Measurements from ENCODE around the gene PITX3. TPM values are rescaled to one million over a fixed set of nuclear protein-coding genes. Genes with fewer than 3 reads are reported as not detected.
A peak's percentile ranks its signal among the peaks of the same experiment; 100 is the strongest.

Gene PITX3
- total RNA-seq, 1 donor from 2014 or later = not detected

- Mint-ChIP-seq H3K4me1 (ENCODE audit: low read depth) (peaks cover 2% of the 10 kb centered on the region), H3K27ac (no peak overlapping the region), H3K9me3 (ENCODE audit: low read depth) (no peaks in the 10 kb centered on the region), H3K36me3 (ENCODE audit: insufficient read depth) (no peaks in the 10 kb centered on the region), H3K4me3 (ENCODE audit: low read depth) (peak overlapping the region; percentile 50), H3K27me3 (peaks cover 84% of the 10 kb centered on the region)
- no peak for TF ChIP-seq CTCF (IDR thresholded peaks at IDR 0.05; ENCODE audit: unreplicated experiment)
- no peak for DNase-seq (ENCODE audit: low spot score, unreplicated experiment)
Measured at GRCh38 chr10:102230264-102230860, 10.9 kb downstream of the PITX3 start.

GRCh38 chr10:102229810-102230263 is 11.5 kb downstream of the PITX3 start:
- Mint-ChIP-seq H3K36me3 (ENCODE audit: insufficient read depth) (no peaks in the 10 kb centered on the region), H3K27me3 (peaks cover 84% of the 10 kb centered on the region), H3K4me1 (ENCODE audit: low read depth) (peaks cover 2% of the 10 kb centered on the region), H3K9me3 (ENCODE audit: low read depth) (no peaks in the 10 kb centered on the region), H3K4me3 (ENCODE audit: low read depth) (peak overlapping the region; percentile 61), H3K27ac (peak overlapping the region; percentile 29)
- TF ChIP-seq CTCF (IDR thresholded peaks at IDR 0.05; ENCODE audit: unreplicated experiment) = peak; percentile 95
- DNase-seq (ENCODE audit: low spot score, unreplicated experiment) = peak; percentile 85

- peaks cover 2% of the 10 kb centered on the region for H3K4me1 Mint-ChIP-seq (ENCODE audit: low read depth)
- H3K27ac Mint-ChIP-seq = no peak overlapping the region
- H3K4me3 Mint-ChIP-seq (ENCODE audit: low read depth) = no peak overlapping the region
- H3K36me3 Mint-ChIP-seq (ENCODE audit: insufficient read depth) = no peaks in the 10 kb centered on the region
- TF ChIP-seq CTCF (IDR thresholded peaks at IDR 0.05; ENCODE audit: unreplicated experiment) = no peak
- H3K9me3 Mint-ChIP-seq (ENCODE audit: low read depth) = no peaks in the 10 kb centered on the region
- DNase-seq (ENCODE audit: low spot score, unreplicated experiment) = no peak
- H3K27me3 Mint-ChIP-seq = peaks cover 70% of the 10 kb centered on the region
Measured at GRCh38 chr10:102227050-102227449, 14.3 kb downstream of the PITX3 start.

GRCh38 chr10:102226542-102226870 is 14.8 kb downstream of the PITX3 start:
- Mint-ChIP-seq H3K27ac (no peak overlapping the region), H3K27me3 (peaks cover 67% of the 10 kb centered on the region)

More at GRCh38 chr10:102226542-102226870, 14.8 kb downstream of the PITX3 start:
- DNase-seq (ENCODE audit: low spot score, unreplicated experiment) = no peak
- no peak for TF ChIP-seq CTCF (IDR thresholded peaks at IDR 0.05; ENCODE audit: unreplicated experiment)
- Mint-ChIP-seq H3K9me3 (ENCODE audit: low read depth) (no peaks in the 10 kb centered on the region), H3K36me3 (ENCODE audit: insufficient read depth) (no peaks in the 10 kb centered on the region), H3K4me1 (ENCODE audit: low read depth) (peaks cover 2% of the 10 kb centered on the region), H3K4me3 (ENCODE audit: low read depth) (peak overlapping the region; percentile 22)
